GM23338 (cell line): ENCODE data around the gene SPDYA. TPM values are rescaled to one million over a fixed set of nuclear protein-coding genes. Genes with fewer than 3 reads are reported as not detected.

Experiments used
- ATAC-seq: fragments of 200-7000 bp; cut with Tn5 transposase; 3 replicates; pipeline ENCODE4 v1.9.1; 2020
- DNase-seq: peaks from one replicate; pipeline ENCODE4 v3.0.0-alpha.2; 2015; ENCODE audit warnings: low spot score
- H2AFZ ChIP-seq: fragments of 200-600 bp; sonication (generic); 2 replicates; pipeline ENCODE4 v1.8.0; 2016; ENCODE audit warnings: antibody characterized with exemption, mild to moderate bottlenecking, moderate library complexity
- H3F3A ChIP-seq: fragments of 200-600 bp; sonication (generic); replicated peaks from 2 replicates; pipeline ENCODE4 v1.8.0; 2017; ENCODE audit warnings: antibody characterized with exemption, mixed run types, low read depth
- H3K27ac ChIP-seq: fragments of 200-600 bp; sonication (generic); 2 replicates; pipeline ENCODE4 v1.6.1; 2016; ENCODE audit warnings: low read depth
- H3K27me3 ChIP-seq: fragments of 200-600 bp; sonication (generic); 2 replicates; pipeline ENCODE4 v1.8.0; 2016; ENCODE audit warnings: mild to moderate bottlenecking, mixed run types, moderate library complexity; ENCODE audit not compliant: insufficient read depth
- H3K36me3 ChIP-seq: fragments of 200-600 bp; sonication (generic); 2 replicates; pipeline ENCODE4 v1.8.0; 2016; ENCODE audit warnings: mild to moderate bottlenecking; ENCODE audit not compliant: insufficient read depth
- H3K4me1 ChIP-seq: fragments of 200-600 bp; sonication (generic); 2 replicates; pipeline ENCODE4 v1.8.0; 2016; ENCODE audit warnings: mild to moderate bottlenecking, moderate library complexity; ENCODE audit not compliant: insufficient read depth
- H3K4me2 ChIP-seq: fragments of 200-600 bp; sonication (generic); 2 replicates; pipeline ENCODE4 v1.7.1; 2017; ENCODE audit warnings: mixed run types
- H3K4me3 ChIP-seq: fragments of 200-600 bp; sonication (generic); 2 replicates; pipeline ENCODE4 v1.6.1; 2016; ENCODE audit warnings: mixed run types
- H3K79me2 ChIP-seq: fragments of 200-600 bp; sonication (generic); replicated peaks from 2 replicates; pipeline ENCODE4 v1.8.0; 2017; ENCODE audit warnings: mild to moderate bottlenecking; ENCODE audit not compliant: insufficient read depth
- H3K9me2 ChIP-seq: fragments of 200-600 bp; sonication (generic); 2 replicates; pipeline ENCODE4 v1.8.0; 2017; ENCODE audit not compliant: insufficient read depth
- H4K20me1 ChIP-seq: fragments of 200-600 bp; sonication (generic); replicated peaks from 2 replicates; pipeline ENCODE4 v1.8.0; 2017; ENCODE audit warnings: mild to moderate bottlenecking; ENCODE audit not compliant: insufficient read depth
- H3K27ac Mint-ChIP-seq: 2 replicates; pipeline ENCODE4 v1.8.0; 2020; ENCODE audit warnings: inconsistent platforms, mild to moderate bottlenecking, moderate library complexity, mixed read lengths
- H3K27me3 Mint-ChIP-seq: 3 replicates; pipeline ENCODE4 v1.8.0; 2022; ENCODE audit warnings: low read depth, mild to moderate bottlenecking, moderate library complexity, mixed read lengths, inconsistent platforms; ENCODE audit not compliant: insufficient read depth, poor library complexity
- H3K36me3 Mint-ChIP-seq: 3 replicates; pipeline ENCODE4 v1.8.0; 2021; ENCODE audit warnings: low read depth, mild to moderate bottlenecking, inconsistent platforms, moderate library complexity, mixed read lengths
- H3K4me1 Mint-ChIP-seq: 3 replicates; pipeline ENCODE4 v1.8.0; 2020; ENCODE audit warnings: mild to moderate bottlenecking, inconsistent platforms, mixed read lengths
- H3K4me3 Mint-ChIP-seq: 3 replicates; pipeline ENCODE4 v1.8.0; 2021; ENCODE audit warnings: moderate library complexity, mild to moderate bottlenecking, inconsistent platforms, mixed read lengths
- H3K9me3 Mint-ChIP-seq: 3 replicates; pipeline ENCODE4 v1.8.0; 2020; ENCODE audit warnings: moderate library complexity, mild to moderate bottlenecking, inconsistent platforms, mixed read lengths
- CREB1 ChIP-seq: fragments of 250-450 bp; sonication (Bioruptor Pico); IDR thresholded peaks from 2 replicates; pipeline ENCODE4 v1.5.0; 2020; ENCODE audit warnings: low read depth, mild to moderate bottlenecking, moderate library complexity
- EZH2 ChIP-seq: fragments of 200-600 bp; sonication (generic); IDR thresholded peaks from one replicate; pipeline ENCODE4 v1.8.0; 2017; ENCODE audit warnings: antibody characterized with exemption, mild to moderate bottlenecking, low read depth; ENCODE audit not compliant: unreplicated experiment
- EZH2phosphoT487 ChIP-seq: fragments of 200-600 bp; sonication (generic); IDR thresholded peaks from one replicate; pipeline ENCODE4 v1.8.1; 2018; ENCODE audit warnings: antibody characterized with exemption; ENCODE audit not compliant: unreplicated experiment
- JUNB ChIP-seq: IDR thresholded peaks from one replicate; pipeline ENCODE4 v1.6.1; 2016; ENCODE audit warnings: antibody characterized with exemption; ENCODE audit not compliant: unreplicated experiment
- NANOG ChIP-seq: IDR thresholded peaks from 2 replicates; pipeline ENCODE4 v1.6.1; 2016; ENCODE audit warnings: antibody characterized with exemption, borderline replicate concordance
- POLR2AphosphoS5 ChIP-seq: IDR thresholded peaks from 2 replicates; pipeline ENCODE4 v1.6.1; 2016; ENCODE audit warnings: antibody characterized with exemption, low read depth
- STAT1 ChIP-seq: IDR thresholded peaks from one replicate; pipeline ENCODE4 v1.6.1; 2016; ENCODE audit warnings: antibody characterized with exemption; ENCODE audit not compliant: unreplicated experiment
- ZNF114 ChIP-seq: fragments of 250-450 bp; sonication (Bioruptor Pico); IDR thresholded peaks from 2 replicates; pipeline ENCODE4 v1.5.0; 2020; ENCODE audit warnings: mild to moderate bottlenecking, moderate library complexity
- ZNF331 ChIP-seq: fragments of 250-450 bp; sonication (Bioruptor Pico); IDR thresholded peaks from 2 replicates; pipeline ENCODE4 v1.5.0; 2020; ENCODE audit warnings: low read depth, mild to moderate bottlenecking, moderate library complexity
- polyA plus RNA-seq: library from polyadenylated mRNA; unstranded; fragments of >200 nt; fragmentation: Nextera tagmentation; extraction: Ambion mirVana; gene quantifications from 2 replicates; pipeline ENCODE4 v1.2.1, GENCODE V29; 2016
- total RNA-seq: library from RNA; depleted of rRNA; stranded (reverse); fragments of >200 nt; shearing (Covaris generic); gene quantifications from 2 replicates; pipeline ENCODE4 v1.2.3, GENCODE V29; 2014
- TF ChIP-seq, protein P1 (sequence below): IDR thresholded peaks from one replicate; pipeline ENCODE4 v1.6.1; 2018; ENCODE audit warnings: antibody characterized with exemption; ENCODE audit not compliant: unreplicated experiment
- TF ChIP-seq, protein P2 (sequence below), 2 experiments: fragments of 200-600 bp in 1 of 2; sonication (generic) in 1 of 2; conservative IDR thresholded peaks; 2 replicates each; pipeline versions ENCODE4 v1.5.1 to v1.6.1; 2016 to 2017; ENCODE audit warnings: antibody characterized with exemption in 2 of 2, low read depth in 2 of 2, mild to moderate bottlenecking in 2 of 2, moderate library complexity in 1 of 2
- TF ChIP-seq, protein P3 (sequence below): IDR thresholded peaks from 2 replicates; pipeline ENCODE4 v1.6.1; 2016; ENCODE audit warnings: antibody characterized with exemption
- TF ChIP-seq, protein P4 (sequence below): fragments of 250-450 bp; sonication (Bioruptor Pico); IDR thresholded peaks from 2 replicates; pipeline ENCODE4 v1.5.0; 2020; ENCODE audit warnings: mild to moderate bottlenecking, moderate library complexity

SPDYA gene
- total and polyA plus RNA-seq, 2 experiments from 2014 or later: 0.42 to 4.0 TPM

DNA sequence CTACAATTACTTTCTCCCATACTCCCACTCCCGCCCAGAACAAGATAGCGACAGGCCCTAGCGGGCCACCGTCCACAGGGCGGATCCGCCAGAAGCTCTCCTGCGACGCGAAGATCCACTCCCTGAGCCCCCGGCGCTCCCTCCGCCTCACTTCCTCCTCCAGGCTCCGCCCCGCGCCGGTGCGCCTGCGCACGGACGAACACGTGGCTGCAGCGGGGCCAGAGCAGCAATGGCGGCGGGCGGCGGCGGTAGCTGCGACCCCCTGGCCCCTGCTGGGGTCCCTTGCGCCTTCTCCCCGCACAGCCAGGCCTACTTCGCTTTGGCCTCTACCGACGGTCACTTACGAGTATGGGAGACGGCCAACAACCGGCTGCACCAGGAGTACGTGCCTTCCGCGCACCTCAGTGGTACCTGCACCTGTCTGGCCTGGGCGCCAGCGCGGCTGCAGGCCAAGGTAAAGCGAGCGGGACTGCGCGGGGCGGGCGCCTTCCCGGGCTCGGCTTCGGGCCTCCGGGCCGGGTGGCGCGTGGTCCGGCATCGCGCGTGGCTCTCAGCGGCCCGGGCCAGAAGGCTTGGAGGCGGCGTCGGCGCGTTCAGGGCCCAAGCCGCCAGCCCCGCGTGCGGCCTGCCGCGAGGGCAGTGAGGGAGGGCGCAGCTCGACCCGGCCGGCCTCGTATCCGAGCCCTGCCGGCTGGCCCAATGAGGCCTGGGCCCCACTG, 84.0 kb downstream of the SPDYA start, which contains the start of gene WDR43:
Gene WDR43 (plus strand): TSS at position 198 of the 719 bp plus-strand sequence. CDS start 32 bp downstream, at position 230.
- peak within 1 kb of the TSS; percentile 97 for H3K4me2 ChIP-seq
- ATAC-seq (peak; percentile 95), DNase-seq (peak; percentile 99)
- Mint-ChIP-seq H3K4me1 (peaks cover 22% of the 10 kb centered on the region), H3K36me3 (peaks cover 12% of the 10 kb centered on the region), H3K4me3 (peak within 1 kb of the TSS; percentile 98), H3K9me3 (peaks cover 4% of the 10 kb centered on the region; the same call in 1 of the 3 replicates), H3K27ac (peak within 1 kb of the TSS; percentile 99), H3K27me3 (peaks cover 1% of the 10 kb centered on the region)
- H3K4me3 ChIP-seq: peak within 1 kb of the TSS; percentile 95
- no peaks in the 10 kb centered on the region for H3K9me2 ChIP-seq
- TF ChIP-seq EZH2phosphoT487 (no peak), CREB1 (peak; percentile 84), JUNB (no peak), NANOG (no peak), ZNF331 (CRISPR knock-in tag) (no peak), STAT1 (no peak), ZNF114 (CRISPR knock-in tag) (no peak), POLR2AphosphoS5 (peak; percentile 91), EZH2 (no peak)
- TF ChIP-seq, protein P1, sequence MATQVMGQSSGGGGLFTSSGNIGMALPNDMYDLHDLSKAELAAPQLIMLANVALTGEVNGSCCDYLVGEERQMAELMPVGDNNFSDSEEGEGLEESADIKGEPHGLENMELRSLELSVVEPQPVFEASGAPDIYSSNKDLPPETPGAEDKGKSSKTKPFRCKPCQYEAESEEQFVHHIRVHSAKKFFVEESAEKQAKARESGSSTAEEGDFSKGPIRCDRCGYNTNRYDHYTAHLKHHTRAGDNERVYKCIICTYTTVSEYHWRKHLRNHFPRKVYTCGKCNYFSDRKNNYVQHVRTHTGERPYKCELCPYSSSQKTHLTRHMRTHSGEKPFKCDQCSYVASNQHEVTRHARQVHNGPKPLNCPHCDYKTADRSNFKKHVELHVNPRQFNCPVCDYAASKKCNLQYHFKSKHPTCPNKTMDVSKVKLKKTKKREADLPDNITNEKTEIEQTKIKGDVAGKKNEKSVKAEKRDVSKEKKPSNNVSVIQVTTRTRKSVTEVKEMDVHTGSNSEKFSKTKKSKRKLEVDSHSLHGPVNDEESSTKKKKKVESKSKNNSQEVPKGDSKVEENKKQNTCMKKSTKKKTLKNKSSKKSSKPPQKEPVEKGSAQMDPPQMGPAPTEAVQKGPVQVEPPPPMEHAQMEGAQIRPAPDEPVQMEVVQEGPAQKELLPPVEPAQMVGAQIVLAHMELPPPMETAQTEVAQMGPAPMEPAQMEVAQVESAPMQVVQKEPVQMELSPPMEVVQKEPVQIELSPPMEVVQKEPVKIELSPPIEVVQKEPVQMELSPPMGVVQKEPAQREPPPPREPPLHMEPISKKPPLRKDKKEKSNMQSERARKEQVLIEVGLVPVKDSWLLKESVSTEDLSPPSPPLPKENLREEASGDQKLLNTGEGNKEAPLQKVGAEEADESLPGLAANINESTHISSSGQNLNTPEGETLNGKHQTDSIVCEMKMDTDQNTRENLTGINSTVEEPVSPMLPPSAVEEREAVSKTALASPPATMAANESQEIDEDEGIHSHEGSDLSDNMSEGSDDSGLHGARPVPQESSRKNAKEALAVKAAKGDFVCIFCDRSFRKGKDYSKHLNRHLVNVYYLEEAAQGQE: peak; percentile 27
- TF ChIP-seq, protein P2, sequence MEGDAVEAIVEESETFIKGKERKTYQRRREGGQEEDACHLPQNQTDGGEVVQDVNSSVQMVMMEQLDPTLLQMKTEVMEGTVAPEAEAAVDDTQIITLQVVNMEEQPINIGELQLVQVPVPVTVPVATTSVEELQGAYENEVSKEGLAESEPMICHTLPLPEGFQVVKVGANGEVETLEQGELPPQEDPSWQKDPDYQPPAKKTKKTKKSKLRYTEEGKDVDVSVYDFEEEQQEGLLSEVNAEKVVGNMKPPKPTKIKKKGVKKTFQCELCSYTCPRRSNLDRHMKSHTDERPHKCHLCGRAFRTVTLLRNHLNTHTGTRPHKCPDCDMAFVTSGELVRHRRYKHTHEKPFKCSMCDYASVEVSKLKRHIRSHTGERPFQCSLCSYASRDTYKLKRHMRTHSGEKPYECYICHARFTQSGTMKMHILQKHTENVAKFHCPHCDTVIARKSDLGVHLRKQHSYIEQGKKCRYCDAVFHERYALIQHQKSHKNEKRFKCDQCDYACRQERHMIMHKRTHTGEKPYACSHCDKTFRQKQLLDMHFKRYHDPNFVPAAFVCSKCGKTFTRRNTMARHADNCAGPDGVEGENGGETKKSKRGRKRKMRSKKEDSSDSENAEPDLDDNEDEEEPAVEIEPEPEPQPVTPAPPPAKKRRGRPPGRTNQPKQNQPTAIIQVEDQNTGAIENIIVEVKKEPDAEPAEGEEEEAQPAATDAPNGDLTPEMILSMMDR (conservative IDR thresholded peaks at IDR 0.05; ENCODE audit: low read depth in 2 of 2): no peak
- TF ChIP-seq, protein P3, sequence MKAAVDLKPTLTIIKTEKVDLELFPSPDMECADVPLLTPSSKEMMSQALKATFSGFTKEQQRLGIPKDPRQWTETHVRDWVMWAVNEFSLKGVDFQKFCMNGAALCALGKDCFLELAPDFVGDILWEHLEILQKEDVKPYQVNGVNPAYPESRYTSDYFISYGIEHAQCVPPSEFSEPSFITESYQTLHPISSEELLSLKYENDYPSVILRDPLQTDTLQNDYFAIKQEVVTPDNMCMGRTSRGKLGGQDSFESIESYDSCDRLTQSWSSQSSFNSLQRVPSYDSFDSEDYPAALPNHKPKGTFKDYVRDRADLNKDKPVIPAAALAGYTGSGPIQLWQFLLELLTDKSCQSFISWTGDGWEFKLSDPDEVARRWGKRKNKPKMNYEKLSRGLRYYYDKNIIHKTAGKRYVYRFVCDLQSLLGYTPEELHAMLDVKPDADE: peak; percentile 61; the same call in 1 of the 2 replicates
- TF ChIP-seq, protein P4, sequence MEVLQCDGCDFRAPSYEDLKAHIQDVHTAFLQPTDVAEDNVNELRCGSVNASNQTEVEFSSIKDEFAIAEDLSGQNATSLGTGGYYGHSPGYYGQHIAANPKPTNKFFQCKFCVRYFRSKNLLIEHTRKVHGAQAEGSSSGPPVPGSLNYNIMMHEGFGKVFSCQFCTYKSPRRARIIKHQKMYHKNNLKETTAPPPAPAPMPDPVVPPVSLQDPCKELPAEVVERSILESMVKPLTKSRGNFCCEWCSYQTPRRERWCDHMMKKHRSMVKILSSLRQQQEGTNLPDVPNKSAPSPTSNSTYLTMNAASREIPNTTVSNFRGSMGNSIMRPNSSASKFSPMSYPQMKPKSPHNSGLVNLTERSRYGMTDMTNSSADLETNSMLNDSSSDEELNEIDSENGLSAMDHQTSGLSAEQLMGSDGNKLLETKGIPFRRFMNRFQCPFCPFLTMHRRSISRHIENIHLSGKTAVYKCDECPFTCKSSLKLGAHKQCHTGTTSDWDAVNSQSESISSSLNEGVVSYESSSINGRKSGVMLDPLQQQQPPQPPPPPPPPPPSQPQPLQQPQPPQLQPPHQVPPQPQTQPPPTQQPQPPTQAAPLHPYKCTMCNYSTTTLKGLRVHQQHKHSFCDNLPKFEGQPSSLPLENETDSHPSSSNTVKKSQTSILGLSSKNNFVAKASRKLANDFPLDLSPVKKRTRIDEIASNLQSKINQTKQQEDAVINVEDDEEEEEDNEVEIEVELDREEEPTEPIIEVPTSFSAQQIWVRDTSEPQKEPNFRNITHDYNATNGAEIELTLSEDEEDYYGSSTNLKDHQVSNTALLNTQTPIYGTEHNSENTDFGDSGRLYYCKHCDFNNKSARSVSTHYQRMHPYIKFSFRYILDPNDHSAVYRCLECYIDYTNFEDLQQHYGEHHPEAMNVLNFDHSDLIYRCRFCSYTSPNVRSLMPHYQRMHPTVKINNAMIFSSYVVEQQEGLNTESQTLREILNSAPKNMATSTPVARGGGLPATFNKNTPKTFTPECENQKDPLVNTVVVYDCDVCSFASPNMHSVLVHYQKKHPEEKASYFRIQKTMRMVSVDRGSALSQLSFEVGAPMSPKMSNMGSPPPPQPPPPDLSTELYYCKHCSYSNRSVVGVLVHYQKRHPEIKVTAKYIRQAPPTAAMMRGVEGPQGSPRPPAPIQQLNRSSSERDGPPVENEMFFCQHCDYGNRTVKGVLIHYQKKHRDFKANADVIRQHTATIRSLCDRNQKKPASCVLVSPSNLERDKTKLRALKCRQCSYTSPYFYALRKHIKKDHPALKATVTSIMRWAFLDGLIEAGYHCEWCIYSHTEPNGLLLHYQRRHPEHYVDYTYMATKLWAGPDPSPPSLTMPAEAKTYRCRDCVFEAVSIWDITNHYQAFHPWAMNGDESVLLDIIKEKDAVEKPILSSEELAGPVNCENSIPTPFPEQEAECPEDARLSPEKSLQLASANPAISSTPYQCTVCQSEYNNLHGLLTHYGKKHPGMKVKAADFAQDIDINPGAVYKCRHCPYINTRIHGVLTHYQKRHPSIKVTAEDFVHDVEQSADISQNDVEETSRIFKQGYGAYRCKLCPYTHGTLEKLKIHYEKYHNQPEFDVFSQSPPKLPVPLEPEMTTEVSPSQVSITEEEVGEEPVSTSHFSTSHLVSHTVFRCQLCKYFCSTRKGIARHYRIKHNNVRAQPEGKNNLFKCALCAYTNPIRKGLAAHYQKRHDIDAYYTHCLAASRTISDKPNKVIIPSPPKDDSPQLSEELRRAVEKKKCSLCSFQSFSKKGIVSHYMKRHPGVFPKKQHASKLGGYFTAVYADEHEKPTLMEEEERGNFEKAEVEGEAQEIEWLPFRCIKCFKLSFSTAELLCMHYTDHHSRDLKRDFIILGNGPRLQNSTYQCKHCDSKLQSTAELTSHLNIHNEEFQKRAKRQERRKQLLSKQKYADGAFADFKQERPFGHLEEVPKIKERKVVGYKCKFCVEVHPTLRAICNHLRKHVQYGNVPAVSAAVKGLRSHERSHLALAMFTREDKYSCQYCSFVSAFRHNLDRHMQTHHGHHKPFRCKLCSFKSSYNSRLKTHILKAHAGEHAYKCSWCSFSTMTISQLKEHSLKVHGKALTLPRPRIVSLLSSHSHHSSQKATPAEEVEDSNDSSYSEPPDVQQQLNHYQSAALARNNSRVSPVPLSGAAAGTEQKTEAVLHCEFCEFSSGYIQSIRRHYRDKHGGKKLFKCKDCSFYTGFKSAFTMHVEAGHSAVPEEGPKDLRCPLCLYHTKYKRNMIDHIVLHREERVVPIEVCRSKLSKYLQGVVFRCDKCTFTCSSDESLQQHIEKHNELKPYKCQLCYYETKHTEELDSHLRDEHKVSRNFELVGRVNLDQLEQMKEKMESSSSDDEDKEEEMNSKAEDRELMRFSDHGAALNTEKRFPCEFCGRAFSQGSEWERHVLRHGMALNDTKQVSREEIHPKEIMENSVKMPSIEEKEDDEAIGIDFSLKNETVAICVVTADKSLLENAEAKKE (CRISPR knock-in tag): no peak
- H3F3A ChIP-seq: no peaks in the 10 kb centered on the region
- peaks cover 51% of the 10 kb centered on the region for H3K79me2 ChIP-seq
- no peak within 1 kb of the TSS for H2AFZ ChIP-seq
- 0 out of 2 replicates have a peak within 1 kb of the TSS, but pooled peaks have one; percentile 77 for H3K27ac ChIP-seq
- no peaks in the 10 kb centered on the region for H3K36me3 ChIP-seq
- H3K4me1 ChIP-seq: peaks cover 32% of the 10 kb centered on the region
- no peaks in the 10 kb centered on the region for H3K27me3 ChIP-seq
- peaks cover 44% of the 10 kb centered on the region for H4K20me1 ChIP-seq
